Measurements from ENCODE around the gene FOXS1. TPM values are rescaled to one million over a fixed set of nuclear protein-coding genes. Genes with fewer than 3 reads are reported as not detected.

Gene FOXS1
- total and polyA plus RNA-seq, 2 experiments from 2014 or later, result 0.26 TPM; not detected in 1

- peaks cover 36% of the 10 kb centered on the region for H3K4me1 ChIP-seq (ENCODE audit: insufficient read depth)
- no peak overlapping the region; the same call in 2 of the 3 replicates for H3K4me3 Mint-ChIP-seq
- H3K27me3 Mint-ChIP-seq (ENCODE audit: insufficient read depth, low read depth, poor library complexity), result peaks cover 30% of the 10 kb centered on the region
- H3K4me3 ChIP-seq, result no peak overlapping the region
- no peak overlapping the region for H3K4me2 ChIP-seq
- ATAC-seq, result no peak
- H3F3A ChIP-seq (replicated peaks; ENCODE audit: low read depth), result peaks cover 24% of the 10 kb centered on the region
- DNase-seq (ENCODE audit: low spot score), result no peak
- H3K27me3 ChIP-seq (ENCODE audit: insufficient read depth), result peaks cover 39% of the 10 kb centered on the region
- no peaks in the 10 kb centered on the region; the same call in none of the 2 replicates for H4K20me1 ChIP-seq (replicated peaks; ENCODE audit: insufficient read depth)
- peaks cover 11% of the 10 kb centered on the region; the same call in 2 of the 3 replicates for H3K4me1 Mint-ChIP-seq
- no peaks in the 10 kb centered on the region for H3K36me3 ChIP-seq (ENCODE audit: insufficient read depth)
- H3K27ac ChIP-seq (ENCODE audit: low read depth), result no peak overlapping the region
- H3K79me2 ChIP-seq (replicated peaks; ENCODE audit: insufficient read depth), result no peaks in the 10 kb centered on the region
- H3K36me3 Mint-ChIP-seq (ENCODE audit: low read depth), result no peaks in the 10 kb centered on the region
- no peak overlapping the region for H2AFZ ChIP-seq
- no peak overlapping the region for H3K27ac Mint-ChIP-seq
- no peaks in the 10 kb centered on the region for H3K9me2 ChIP-seq (ENCODE audit: insufficient read depth)
- peaks cover 30% of the 10 kb centered on the region; the same call in 2 of the 3 replicates for H3K9me3 Mint-ChIP-seq
- TF ChIP-seq ETS1 (IDR thresholded peaks at IDR 0.05), result no peak
- no peak for TF ChIP-seq ZNF462 (CRISPR knock-in tag; IDR thresholded peaks at IDR 0.05)
- no peak for TF ChIP-seq ZNF114 (CRISPR knock-in tag; IDR thresholded peaks at IDR 0.05)
- no peak for TF ChIP-seq REST (IDR thresholded peaks at IDR 0.05; ENCODE audit: unreplicated experiment)
- TF ChIP-seq CTCF (conservative IDR thresholded peaks at IDR 0.05; ENCODE audit: low read depth in 2 of 2), result no peak
- TF ChIP-seq EZH2 (IDR thresholded peaks at IDR 0.05; ENCODE audit: low read depth, unreplicated experiment), result no peak
- no peak for TF ChIP-seq POLR2AphosphoS5 (IDR thresholded peaks at IDR 0.05; ENCODE audit: low read depth)
- TF ChIP-seq STAT1 (IDR thresholded peaks at IDR 0.05; ENCODE audit: unreplicated experiment), result no peak
- no peak for TF ChIP-seq NANOG (IDR thresholded peaks at IDR 0.05; ENCODE audit: borderline replicate concordance)
- TF ChIP-seq JUNB (IDR thresholded peaks at IDR 0.05; ENCODE audit: unreplicated experiment), result no peak
These were observed 14.0 kb upstream of the FOXS1 start for GRCh38 chr20:31859266-31859997.
